GM18508 (cell line): ENCODE results near the gene DTX2.
"Not testable (repeated sequence)": the region's sequence is repeated elsewhere in the genome, so short reads cannot be mapped to it uniquely, and the experiment has no call there.

Source experiments
- ATAC-seq: cut with Tn5 transposase; IDR thresholded peaks from one replicate; pipeline ENCODE4 v1.9.1; 2021; ENCODE audit warnings: moderate number of reproducible peaks; ENCODE audit not compliant: insufficient read depth, unreplicated experiment

The DTX2 gene

DNA sequence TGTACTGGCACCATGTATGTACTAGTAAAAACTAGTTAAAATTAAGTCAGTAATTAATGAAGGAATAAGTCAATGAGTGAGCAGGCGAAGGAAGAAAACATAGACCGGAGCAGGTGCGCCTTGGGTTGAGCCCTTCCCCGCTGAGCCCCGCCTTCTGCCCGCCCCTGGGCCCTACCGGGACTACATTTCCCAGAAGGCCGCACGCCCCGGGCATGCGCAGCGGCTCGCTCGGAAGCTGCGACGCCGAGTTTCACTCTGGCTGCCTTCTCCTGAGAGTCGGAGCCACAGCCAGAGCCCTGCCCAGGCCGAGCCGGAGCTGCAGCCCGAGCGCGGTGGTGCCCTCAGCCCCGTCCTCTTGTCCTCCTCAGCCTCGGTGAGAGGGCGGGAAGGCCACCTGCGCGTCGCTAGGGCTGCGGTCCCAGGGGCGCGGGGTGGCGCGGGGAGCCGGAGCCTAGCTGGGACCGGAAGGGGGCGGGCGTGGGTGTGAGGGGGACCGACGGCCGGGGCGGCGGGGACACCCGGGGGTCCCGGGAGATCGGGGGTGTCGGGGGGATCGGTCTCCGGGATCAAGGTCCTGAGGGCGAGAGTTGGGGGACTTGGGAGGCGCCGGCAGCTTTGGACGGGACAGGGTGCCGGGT lies at the start of gene DTX2:
TSS of gene DTX2 (plus strand) at position 246 of the 638 bp plus-strand sequence. CDS start 18,801 bp downstream, outside the sequence.
- peak; percentile 94 for ATAC-seq

DNA sequence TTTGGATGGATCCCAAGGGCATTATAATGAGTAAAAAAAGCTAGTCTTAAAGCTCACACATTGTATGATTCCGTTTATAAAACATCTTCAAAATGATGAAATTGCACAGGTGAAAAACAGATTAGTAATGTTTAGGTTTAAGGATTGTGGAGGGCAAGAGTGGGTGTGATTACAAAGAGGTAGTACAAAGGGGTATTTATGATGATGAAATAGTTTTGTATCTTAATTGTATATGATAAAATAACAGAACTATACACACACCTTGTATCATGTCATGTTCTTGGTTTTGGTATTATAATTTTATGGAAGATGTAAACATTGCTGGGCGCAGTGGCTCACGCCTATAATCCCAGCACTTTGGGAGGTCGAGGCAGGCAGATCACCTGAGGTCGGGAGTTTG lies 49.3 kb upstream of the DTX2 start:
- ATAC-seq, result no peak

DNA sequence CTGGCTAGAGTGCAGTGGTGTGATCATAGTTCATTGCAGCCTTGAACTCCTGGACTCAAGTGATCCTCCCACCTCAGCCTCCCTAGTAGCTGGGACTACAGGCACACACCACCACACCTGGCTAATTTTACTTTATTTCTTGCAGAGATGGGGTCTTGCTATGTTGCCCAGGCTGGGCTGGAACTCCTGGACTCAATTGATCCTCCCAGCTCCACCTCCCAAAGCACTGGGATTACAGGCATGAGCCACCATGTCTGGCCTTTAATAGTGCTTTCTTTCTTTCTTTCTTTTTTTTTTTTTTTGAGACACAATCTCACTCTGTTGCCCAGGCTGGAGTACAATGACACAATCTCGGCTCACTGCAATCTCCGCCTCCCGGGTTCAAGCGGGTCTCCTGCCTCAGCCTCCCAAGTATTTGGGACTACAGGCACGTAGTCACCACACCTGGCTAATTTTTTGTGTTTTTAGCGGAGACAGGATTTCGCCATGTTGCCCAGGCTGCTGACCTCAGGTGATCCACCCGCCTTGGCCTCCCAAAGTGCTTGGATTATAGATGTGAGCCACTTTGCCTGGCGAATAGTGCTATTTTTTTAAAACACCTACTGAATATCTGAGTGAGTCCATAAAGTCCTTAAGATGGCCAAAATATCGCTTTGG lies 43.7 kb upstream of the DTX2 start:
- ATAC-seq, result not testable (repeated sequence)

DNA sequence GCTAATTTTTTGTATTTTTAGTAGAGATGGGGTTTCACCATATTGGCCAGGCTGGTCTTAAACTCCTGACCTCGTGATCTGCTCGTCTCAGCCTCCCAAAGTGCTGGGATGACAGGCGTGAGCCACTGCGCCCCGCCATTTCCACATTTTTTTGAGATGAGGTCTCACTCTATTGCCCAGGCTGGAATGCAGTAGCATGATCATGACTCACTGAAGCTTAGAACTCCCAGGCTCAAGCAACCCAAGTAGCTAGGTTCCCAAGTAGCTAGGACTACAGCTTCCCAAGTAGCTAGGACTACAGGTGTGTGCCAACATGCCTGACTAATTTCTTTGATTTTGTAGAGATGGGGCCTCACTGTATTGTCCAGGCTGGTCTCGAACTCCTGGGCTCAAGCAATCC lies 40.4 kb upstream of the DTX2 start:
- not testable (repeated sequence) for ATAC-seq

DNA sequence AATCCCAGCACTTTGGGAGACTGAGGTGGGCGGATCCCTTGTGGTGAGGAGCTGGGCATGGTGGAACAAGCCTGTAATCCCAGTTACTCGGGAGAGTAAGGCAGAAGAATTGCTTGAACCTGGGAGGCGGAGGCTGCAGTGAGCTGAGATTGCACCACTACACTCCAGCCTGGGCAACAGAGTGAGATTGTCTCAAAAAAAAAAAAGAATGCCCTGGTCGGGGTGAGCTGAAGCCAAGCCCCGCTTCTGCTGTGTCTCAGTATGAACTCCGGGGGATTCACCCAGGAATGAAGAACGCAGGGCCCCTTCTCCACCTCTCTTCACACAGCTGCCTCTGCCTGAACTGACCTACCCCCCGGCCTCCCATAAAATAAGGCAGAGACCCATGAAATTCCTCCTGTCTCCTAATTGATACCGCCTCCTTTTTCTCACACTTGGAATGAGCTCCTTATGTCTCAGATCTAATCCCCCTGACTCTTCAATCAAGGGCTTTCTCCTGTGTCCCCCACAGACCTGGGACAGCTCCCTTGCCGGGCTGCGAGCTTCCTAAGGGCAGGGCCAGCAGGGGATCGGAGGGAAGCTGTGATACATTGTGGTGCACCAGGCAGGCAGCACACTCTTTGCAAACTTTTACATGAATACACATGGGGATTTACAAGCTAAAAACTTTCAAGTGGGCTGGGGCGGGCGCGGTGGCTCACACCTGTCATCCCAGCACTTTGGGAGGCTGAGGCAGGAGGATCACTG lies 37.7 kb upstream of the DTX2 start:
- ATAC-seq, result no peak

DNA sequence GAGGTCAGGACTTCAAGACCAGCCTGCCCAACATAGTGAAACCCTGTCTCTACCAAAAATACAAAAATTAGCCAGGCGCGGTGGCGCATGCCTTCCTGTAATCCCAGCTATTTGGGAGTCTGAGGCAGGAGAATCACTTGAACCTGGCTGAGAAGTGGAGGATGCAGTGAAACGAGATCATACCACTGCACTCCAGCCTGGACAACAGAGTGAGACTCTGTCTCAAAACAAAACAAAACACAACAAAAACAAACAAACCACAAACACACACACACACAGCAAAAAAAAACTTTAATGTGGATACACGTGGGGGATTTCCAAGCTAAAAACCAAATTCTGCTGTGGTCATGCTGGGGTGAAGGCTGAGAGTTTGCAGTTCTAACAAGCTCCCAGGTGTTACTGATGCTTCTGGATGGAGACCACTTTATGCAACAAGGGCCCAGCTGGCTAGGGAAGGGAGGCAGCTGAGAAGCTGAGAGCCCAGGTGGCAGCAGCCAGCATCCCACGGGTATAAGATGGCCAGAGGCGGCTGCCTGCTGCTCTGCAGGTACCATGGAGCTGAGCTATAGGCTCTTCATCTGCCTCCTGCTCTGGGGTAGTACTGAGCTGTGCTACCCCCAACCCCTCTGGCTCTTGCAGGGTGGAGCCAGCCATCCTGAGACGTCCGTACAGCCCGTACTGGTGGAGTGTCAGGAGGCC lies 36.9 kb upstream of the DTX2 start, which contains the start of gene ZP3:
TSS of gene ZP3 (plus strand) at position 538 of the 699 bp plus-strand sequence. CDS start at position 553, 15 bp downstream.
- peak; percentile 70 for ATAC-seq

DNA sequence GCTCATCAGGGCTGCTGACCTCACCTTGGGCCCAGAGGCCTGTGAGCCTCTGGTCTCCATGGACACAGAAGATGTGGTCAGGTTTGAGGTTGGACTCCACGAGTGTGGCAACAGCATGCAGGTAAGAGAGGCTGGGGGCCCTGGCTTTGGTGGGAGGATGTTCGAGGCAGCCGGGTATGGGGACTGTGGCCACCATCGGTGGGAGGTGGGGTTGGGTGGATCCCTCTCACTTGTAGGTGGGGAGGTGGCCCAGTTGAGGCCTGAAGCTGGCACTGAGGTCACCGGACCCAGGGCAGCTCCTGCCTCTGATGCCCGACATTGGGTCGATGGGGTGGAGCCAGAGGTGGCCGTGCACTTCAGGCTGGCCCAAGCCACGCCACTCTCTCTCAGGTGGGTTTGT lies 36.4 kb upstream of the DTX2 start:
- ATAC-seq, result no peak

DNA sequence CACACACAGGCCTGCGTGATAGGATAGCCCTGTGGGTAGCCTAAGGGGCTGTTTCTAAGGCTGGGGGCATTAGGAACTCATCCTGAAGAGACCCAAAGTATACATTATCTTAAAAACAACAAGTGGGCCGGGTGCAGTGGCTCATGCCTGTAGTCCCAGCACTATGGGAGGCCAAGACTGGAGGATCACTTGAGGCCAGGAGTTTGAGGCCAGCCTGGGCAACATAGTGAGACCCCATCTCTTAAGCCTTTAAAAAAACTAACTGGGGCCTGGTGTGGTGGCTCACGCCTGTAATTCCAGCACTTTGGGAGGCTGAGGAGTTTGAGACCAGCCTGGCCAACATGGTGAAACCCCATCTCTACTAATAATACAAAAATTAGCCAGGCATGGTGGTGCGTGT lies 36.0 kb upstream of the DTX2 start:
- not testable (repeated sequence) for ATAC-seq

DNA sequence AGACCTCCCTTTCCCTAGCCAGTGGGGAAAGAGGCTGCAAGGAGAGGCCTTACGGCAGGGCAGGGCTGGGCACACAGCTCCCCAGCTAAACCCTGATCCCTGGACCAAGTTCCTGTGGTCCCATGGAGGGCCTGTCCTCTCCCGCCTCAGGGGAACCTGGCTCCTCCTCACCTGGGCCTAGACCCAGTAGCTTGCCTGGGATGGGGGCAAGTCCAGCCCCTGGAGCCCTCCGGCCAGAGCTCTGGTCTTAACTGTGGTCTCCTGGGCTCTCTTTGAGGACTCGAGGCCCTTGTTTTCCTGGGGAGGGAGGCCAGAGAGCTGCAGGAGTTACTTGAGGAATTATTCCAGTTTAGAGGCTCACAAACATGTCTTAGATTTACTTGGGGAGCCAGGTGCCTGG lies 35.3 kb upstream of the DTX2 start:
- no peak for ATAC-seq

DNA sequence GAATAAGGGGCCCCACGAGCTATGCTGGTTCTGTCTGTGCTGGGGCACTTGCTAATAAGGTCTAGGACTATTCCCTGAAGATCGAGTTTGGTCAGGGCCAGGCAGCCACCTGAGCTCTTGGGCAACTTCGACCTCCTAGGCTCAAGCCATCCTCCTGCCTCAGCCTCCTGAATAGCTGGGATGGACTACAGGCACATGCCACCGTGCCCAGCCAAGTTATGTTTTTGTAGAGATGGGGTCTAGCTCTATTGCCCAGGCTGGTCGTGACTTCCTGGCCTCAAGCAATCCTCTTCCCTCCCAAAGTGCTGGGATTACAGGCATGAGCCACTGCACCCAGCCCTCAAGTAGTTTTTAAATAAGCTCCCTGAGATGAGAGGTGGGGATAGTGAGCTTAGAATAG lies 33.9 kb upstream of the DTX2 start:
- ATAC-seq, result no peak

DNA sequence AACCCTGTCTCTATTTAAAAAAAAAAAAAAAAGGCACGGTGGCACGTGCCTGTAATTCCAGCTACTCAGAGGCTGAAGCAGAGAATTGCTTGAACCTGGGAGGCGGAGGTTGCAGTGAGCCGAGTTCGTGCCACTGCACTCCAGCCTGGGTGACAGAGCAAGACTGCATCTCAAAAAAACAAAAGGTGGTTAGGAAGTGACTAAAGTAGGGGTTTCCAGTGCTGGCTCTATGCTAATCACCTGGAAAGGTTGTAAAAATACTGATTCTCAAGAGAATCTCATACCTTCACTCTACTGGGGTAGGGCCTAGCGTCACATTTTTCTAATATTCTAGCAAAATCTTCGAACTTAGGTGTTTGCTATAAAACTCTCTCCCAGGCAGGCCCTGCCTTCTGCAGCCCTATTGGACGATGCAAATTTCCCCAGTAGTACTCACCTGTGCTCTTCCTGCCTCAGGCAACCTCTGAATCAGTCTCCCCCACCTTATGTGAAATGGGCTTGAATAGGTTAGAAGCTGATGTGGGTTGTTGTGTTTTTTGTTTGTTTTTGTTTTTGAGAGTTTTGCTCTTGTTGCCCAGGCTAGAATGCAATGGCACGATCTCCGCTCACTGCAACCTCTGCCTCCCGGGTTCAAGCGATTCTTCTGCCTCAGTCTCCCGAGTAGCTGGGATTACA lies 33.2 kb upstream of the DTX2 start:
- no peak for ATAC-seq

DNA sequence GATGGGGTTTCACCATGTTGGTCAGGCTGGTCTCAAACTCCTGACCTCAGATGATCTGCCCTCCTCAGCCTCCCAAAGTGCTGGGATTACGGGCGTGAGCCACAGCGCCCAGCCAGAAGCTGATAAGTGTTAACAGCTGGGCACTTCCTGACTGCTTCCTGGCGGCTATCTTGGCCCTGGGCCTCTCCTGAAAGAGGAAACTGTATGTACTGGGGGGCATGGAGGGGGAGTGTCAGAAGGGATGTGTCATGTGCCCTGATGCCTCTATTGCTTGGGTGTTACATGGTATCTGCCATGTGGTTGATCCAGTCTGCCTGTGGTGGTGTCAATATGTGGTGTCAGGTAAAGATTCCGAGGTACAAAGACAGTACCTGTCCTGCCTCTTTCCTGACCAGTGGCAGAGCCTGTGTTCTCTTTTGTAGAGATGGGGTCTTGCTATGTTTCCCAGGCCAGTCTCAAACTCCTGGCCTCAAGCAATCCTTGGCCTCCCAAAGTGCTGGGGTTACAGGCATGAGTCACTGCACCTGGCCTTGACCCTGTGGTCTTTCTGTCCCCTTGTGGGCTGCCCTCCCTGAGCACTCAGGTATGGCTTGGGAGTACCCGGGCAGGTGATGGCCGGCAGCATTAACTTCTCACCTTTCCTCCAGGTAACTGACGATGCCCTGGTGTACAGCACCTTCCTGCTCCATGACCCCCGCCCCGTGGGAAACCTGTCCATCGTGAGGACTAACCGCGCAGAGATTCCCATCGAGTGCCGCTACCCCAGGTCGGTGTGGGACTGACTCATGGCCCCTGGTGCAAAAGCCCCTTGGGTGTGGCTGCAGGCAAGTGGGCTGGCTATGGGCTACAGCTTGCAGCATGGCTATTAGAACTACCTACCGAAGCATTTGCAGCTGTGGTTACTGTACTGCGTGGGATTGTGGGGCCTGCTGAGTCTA lies 32.4 kb upstream of the DTX2 start:
- ATAC-seq, result no peak

DNA sequence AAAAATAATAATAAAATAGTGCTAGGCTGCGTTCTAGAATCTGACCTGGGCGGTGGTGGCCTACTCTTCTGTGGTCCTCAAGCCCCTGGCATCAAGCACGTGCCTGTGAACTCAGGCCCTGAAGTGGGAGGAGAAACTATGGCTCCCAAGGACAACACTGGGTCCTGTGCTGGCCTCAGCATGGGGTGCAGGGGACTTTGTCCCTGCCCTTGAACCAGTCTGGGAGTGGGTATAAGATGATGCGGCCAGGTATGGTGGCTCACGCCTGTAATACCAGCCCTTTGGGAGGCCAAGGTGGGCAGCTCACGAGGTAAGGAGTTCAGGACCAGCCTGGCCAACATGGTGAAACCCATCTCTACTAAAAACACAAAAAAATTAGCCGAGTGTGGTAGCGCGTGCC lies 31.3 kb upstream of the DTX2 start:
- no peak for ATAC-seq

DNA sequence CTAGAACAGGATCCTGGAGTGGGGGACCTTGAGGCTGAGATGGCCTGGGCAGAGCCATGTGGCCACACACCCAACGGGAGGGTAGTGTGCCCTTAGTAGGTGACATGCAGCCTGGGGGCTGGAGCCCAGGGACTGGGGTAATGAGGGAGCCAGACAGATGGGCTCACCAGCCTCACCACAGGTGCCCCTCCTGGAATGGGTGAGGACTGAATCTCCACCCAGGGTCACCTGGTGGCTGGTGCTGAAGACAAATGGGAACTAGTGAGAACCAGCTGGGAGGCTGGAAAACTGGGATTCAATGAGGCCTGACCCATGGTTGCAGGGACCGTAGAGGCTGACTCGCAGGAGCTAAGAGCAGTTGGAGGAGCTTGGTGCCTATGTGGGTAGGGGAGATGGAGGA lies 30.7 kb upstream of the DTX2 start:
- no peak for ATAC-seq

DNA sequence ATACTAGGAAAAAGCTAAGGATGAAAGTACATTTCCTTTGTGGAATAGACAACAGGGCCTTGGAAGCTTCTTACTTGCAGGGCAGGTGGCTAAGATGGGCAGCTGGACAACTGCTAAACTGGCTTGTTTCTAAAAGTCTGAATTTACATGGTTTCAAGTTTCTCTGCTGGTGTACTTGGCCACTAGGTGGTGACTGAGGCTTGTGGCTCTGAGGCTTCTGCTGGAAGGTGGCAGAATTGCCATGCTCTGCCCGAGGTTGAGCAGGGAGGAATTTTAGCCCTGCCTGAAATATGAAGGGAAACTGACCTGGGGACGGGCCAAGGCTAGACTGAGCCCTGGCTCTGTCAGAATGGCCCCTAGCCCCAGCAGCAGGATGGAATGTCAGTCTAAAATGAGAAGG lies 23.6 kb upstream of the DTX2 start:
- ATAC-seq, result peak; percentile 69

DNA sequence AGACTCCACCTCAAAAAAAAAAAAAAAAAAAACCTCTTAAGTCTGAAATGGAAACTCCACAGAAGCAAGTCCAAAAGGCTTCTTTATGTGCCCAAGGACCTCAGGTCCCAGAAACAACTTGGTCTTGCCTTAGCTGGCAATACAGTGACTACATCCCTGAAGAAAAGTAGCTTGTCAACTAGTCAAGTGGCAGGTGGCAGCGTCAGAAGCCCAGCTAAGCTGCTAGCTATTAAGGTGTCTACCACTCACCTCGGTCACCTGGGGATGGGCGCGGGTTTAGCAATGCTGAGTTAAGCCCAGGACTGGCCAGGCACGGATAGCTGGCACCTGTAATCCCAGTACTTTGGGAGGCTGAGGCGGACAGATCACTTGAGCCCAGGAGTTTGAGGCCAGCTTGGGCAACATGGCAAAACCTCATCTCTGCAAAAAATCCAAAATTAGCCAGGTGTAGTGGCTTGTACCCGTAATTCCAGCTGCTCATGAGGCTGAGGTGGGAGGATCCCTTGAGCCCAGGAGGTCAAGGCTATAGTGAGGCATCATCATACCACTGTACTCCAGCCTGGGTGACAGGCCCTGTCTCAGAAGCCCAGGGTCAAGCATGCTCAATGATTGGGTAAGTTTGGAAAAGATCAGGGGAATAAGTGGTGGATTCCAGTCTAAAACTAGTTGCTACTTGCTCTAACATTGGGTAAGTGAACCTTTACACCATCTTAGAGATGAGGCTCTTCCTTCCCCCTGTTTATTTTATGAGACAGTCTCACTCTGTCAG lies 22.2 kb upstream of the DTX2 start:
- not testable (repeated sequence) for ATAC-seq

DNA sequence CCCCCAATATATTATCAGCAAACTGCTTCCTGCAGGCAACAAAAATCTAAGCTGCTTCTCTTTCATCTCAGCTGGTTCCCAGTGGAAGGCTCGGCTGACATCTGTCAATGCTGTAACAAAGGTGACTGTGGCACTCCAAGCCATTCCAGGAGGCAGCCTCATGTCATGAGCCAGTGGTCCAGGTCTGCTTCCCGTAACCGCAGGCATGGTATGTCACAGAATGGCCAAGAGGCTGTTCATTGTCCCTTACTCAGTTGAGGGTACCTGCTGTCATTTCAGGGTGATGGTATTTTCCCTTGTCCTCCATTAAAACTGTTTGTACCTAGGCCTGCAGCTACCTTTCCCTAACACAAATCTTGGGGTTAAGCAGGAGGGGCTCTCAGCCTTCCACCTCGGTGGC lies 21.1 kb upstream of the DTX2 start:
- ATAC-seq, result not testable (repeated sequence)

DNA sequence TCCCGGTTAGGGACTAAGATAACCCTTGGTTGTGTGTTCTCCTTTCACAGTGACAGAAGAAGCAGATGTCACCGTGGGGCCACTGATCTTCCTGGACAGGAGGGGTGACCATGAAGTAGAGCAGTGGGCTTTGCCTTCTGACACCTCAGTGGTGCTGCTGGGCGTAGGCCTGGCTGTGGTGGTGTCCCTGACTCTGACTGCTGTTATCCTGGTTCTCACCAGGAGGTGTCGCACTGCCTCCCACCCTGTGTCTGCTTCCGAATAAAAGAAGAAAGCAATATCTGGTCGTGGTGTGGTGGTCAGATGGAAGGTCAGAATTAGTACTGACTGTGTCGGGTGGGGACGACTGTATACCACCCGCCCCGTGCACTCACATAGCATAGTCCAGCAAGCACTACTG lies 19.7 kb upstream of the DTX2 start:
- ATAC-seq, result not testable (repeated sequence)
